PFSK-1 (cell line): ENCODE measurements around the gene CTNND2.

Experiments
- FOXP2 ChIP-seq: optimal IDR thresholded peaks from 2 replicates; pipeline ENCODE3; 2011; ENCODE audit warnings: borderline replicate concordance, control low read depth, inconsistent platforms; ENCODE audit not compliant: insufficient read depth; ENCODE audit errors: extremely low read length, extremely low read depth
- POLR2AphosphoS5 ChIP-seq: IDR thresholded peaks from 2 replicates; pipeline ENCODE4 v1.6.1; 2012; ENCODE audit warnings: low read depth, mild to moderate bottlenecking, control low read depth, low read length, moderate library complexity
- SIN3A ChIP-seq: IDR thresholded peaks from 2 replicates; pipeline ENCODE4 v1.6.1; 2012; ENCODE audit warnings: mild to moderate bottlenecking, low read length, moderate library complexity, borderline replicate concordance; ENCODE audit not compliant: insufficient read depth
- TAF1 ChIP-seq: IDR thresholded peaks from 2 replicates; pipeline ENCODE4 v1.6.1; 2012; ENCODE audit warnings: low read length, control low read depth, borderline replicate concordance; ENCODE audit not compliant: insufficient read depth
- TF ChIP-seq, protein P1 (sequence below), 2 experiments: IDR thresholded peaks; 2 replicates each; pipeline versions ENCODE4 v1.6.1 to v1.8.0; 2011 to 2012; ENCODE audit warnings: low read depth in 2 of 2, low read length in 2 of 2, control low read depth in 1 of 2, inconsistent platforms in 1 of 2, mild to moderate bottlenecking in 1 of 2, moderate library complexity in 1 of 2; ENCODE audit not compliant: insufficient read depth in 1 of 2

Gene CTNND2

DNA sequence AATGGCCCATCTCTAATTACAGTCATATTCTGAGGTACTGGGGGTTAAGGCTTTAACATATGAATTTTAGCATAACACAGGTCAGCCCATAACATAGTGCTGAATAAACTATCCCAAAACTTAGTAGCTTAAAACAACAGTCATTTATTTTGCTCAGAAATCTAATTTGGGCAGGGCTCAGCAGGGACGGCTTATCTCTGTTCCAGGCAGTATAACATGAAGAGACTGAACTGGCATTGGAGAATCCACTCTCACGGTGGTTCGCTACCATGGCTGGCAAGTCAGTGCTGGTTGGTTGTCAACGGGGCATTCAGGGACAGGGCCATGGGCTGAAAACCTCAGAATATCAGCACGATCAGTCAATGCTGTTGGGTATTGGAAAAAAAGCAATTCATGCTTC is 622.4 kb downstream of the CTNND2 start:
- TF ChIP-seq FOXP2 (no peak), POLR2AphosphoS5 (no peak), TAF1 (no peak)

DNA sequence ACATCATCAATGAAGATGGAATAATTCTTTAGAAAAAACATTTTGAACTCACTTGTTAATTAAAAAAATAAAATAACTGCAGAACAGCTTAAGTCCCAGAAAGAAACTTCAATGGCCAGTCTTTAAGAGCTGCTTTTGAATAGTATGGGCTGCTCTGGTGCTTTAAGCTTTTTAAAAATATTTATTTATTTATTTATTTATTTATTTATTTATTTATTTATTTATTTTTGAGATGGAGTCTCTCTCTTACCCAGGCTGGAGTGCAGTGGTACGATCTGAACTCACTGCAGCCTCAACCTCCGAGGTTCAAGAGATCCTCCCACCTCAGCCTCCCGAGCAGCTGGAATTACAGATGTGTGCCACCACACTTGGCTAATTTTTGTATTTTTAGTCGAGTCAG is 626.9 kb downstream of the CTNND2 start:
- TF ChIP-seq POLR2AphosphoS5: no peak
- TF ChIP-seq, protein P1, sequence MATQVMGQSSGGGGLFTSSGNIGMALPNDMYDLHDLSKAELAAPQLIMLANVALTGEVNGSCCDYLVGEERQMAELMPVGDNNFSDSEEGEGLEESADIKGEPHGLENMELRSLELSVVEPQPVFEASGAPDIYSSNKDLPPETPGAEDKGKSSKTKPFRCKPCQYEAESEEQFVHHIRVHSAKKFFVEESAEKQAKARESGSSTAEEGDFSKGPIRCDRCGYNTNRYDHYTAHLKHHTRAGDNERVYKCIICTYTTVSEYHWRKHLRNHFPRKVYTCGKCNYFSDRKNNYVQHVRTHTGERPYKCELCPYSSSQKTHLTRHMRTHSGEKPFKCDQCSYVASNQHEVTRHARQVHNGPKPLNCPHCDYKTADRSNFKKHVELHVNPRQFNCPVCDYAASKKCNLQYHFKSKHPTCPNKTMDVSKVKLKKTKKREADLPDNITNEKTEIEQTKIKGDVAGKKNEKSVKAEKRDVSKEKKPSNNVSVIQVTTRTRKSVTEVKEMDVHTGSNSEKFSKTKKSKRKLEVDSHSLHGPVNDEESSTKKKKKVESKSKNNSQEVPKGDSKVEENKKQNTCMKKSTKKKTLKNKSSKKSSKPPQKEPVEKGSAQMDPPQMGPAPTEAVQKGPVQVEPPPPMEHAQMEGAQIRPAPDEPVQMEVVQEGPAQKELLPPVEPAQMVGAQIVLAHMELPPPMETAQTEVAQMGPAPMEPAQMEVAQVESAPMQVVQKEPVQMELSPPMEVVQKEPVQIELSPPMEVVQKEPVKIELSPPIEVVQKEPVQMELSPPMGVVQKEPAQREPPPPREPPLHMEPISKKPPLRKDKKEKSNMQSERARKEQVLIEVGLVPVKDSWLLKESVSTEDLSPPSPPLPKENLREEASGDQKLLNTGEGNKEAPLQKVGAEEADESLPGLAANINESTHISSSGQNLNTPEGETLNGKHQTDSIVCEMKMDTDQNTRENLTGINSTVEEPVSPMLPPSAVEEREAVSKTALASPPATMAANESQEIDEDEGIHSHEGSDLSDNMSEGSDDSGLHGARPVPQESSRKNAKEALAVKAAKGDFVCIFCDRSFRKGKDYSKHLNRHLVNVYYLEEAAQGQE (IDR thresholded peaks at IDR 0.05; ENCODE audit: insufficient read depth in 1 of 2, low read depth in 2 of 2, low read length in 2 of 2): no peak
- no peak for TF ChIP-seq SIN3A
- TF ChIP-seq FOXP2: no peak
- no peak for TF ChIP-seq TAF1

DNA sequence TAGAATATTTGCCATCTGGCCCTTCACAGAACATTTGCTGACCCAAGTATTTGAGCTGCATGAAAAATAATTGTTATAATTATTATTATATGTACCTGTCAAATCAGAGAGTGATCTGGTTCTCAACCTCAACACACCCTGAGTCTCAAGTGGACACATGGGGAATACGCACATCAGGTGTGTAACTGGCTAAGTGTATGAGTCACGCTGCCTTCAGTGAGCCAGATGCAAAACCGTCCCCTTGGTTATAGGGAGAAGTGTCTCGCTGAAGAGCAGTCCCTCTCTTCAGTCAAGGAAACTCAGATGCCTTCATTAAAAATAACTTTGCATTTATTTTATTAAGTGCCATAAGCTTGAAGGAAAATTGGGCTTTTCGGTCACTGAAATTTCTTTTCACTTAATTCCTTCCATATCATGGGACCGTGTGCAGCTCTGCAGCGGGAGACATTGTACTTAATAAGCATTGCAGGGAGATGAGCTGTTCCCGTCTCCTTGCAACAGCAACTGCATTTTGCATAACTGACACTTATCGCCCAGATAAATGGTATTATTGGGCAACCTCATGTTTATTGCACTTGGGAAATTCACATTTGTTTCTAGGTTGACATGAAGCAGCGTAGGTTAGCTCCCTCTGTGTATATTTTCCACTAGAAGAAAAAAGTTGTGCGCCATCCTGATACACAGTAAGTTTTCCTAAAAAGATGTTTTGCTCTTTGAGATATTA is 630.9 kb downstream of the CTNND2 start:
- TF ChIP-seq FOXP2: no peak
- TF ChIP-seq, protein P1 (IDR thresholded peaks at IDR 0.05; ENCODE audit: insufficient read depth in 1 of 2, low read depth in 2 of 2, low read length in 2 of 2): no peak
- no peak for TF ChIP-seq POLR2AphosphoS5
- no peak for TF ChIP-seq TAF1
- no peak for TF ChIP-seq SIN3A

DNA sequence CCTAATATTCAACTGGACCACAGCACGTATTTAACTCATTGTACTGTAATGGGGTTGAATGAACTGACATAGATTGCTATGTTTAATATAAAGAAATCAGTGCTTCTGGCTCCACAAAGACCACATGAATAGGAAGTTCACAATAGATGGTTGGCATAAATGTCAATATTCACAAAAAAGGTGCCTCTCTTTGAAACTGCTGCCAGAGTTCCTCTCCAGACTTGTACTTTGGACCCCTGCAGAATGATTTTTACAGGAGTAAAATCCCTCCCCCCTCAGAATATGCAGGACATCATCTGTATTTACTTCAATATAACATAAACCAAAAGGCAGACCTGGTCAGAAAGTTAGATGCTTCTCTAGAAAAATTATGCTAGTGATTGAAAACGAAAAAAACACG is 634.7 kb downstream of the CTNND2 start:
- TF ChIP-seq, protein P1 (IDR thresholded peaks at IDR 0.05; ENCODE audit: insufficient read depth in 1 of 2, low read depth in 2 of 2, low read length in 2 of 2): no peak
- TF ChIP-seq TAF1 (no peak), FOXP2 (no peak), SIN3A (no peak), POLR2AphosphoS5 (no peak)

DNA sequence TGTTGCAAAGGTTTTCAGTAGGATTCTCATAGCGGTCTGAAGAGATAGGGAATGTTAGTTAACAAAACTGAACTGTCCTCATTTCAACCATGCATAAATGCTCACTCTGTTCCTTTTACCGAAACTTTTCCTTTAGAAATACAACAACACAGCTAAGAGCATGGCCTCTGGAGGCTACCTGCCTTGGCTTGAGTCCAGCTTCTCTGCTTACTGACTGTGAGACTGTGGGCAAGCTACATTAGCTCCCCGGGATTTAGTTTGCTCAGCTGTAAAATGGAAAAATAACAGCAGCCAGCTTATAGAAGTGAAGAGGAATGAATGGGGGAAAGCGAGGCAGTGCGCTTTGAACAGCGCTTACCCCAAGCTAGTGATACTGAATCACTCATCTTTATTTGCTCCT is 635.4 kb downstream of the CTNND2 start:
- no peak for TF ChIP-seq FOXP2
- no peak for TF ChIP-seq SIN3A
- no peak for TF ChIP-seq TAF1
- TF ChIP-seq, protein P1 (IDR thresholded peaks at IDR 0.05; ENCODE audit: insufficient read depth in 1 of 2, low read depth in 2 of 2, low read length in 2 of 2): no peak
- TF ChIP-seq POLR2AphosphoS5: no peak
